ENCODE data around the gene NSDHL. TPM values are rescaled to one million over a fixed set of nuclear protein-coding genes. Genes with fewer than 3 reads are reported as not detected.

NSDHL gene
- total and polyA plus RNA-seq, 4 donors: 12.8 to 33.4 (median 25.4) TPM

DNA sequence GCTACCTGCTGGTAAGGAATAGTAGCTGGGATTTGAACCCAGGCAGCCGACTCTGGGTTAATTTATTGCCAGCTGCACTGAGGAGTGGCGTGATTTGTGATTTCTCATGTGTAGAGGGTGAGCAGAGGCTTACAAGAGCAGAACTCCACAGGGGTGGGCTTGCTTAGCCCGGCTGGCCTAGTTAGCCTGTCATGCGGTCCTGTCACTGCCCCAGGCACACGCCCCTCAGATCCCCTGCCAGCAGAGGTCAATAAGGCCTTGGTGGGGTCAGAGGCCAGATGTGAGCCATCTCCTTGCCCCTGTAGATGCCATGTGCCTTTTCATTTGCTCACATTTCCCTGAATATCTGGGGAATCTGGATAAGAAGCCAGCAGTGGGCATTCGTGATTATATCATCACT, 13.4 kb downstream of the NSDHL start:
- no peak overlapping the region for H3K27ac ChIP-seq (ENCODE audit: low read depth in 1 of 2, low read length in 1 of 2)
- H3K9ac ChIP-seq (ENCODE audit: insufficient read depth in 1 of 2, low read length in 2 of 2): no peak overlapping the region
- no peak overlapping the region for H3K4me3 ChIP-seq
- H3K36me3 ChIP-seq (ENCODE audit: control insufficient read depth in 4 of 4, insufficient read depth in 4 of 4, low read length in 4 of 4): peaks cover 0 to 4% (median under 1%) of the 10 kb centered on the region in 4 donors
- WGBS, 2 donors: 77 to 95% methylated on average over 4 to 6 of the region's 6 CpGs
- DNase-seq (no peak), ATAC-seq (ENCODE audit: insufficient read depth, low FRiP score) (no peak)
- TF ChIP-seq, protein P1, sequence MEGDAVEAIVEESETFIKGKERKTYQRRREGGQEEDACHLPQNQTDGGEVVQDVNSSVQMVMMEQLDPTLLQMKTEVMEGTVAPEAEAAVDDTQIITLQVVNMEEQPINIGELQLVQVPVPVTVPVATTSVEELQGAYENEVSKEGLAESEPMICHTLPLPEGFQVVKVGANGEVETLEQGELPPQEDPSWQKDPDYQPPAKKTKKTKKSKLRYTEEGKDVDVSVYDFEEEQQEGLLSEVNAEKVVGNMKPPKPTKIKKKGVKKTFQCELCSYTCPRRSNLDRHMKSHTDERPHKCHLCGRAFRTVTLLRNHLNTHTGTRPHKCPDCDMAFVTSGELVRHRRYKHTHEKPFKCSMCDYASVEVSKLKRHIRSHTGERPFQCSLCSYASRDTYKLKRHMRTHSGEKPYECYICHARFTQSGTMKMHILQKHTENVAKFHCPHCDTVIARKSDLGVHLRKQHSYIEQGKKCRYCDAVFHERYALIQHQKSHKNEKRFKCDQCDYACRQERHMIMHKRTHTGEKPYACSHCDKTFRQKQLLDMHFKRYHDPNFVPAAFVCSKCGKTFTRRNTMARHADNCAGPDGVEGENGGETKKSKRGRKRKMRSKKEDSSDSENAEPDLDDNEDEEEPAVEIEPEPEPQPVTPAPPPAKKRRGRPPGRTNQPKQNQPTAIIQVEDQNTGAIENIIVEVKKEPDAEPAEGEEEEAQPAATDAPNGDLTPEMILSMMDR (IDR thresholded peaks at IDR 0.05; ENCODE audit: control extremely low read depth, extremely low read depth): no peak
- H3K27me3 ChIP-seq (ENCODE audit: control insufficient read depth in 3 of 3, insufficient read depth in 3 of 3, low read length in 2 of 3): no peaks in the 10 kb centered on the region
- H3K9me3 ChIP-seq (ENCODE audit: control insufficient read depth in 4 of 4, insufficient read depth in 3 of 4, low read length in 3 of 4): peaks cover 0 to 12% (median 0%) of the 10 kb centered on the region in 4 donors
- H3K4me1 ChIP-seq (ENCODE audit: control insufficient read depth in 5 of 5, insufficient read depth in 5 of 5, low read length in 5 of 5): peaks cover 0 to 10% (median 0%) of the 10 kb centered on the region in 5 donors

DNA sequence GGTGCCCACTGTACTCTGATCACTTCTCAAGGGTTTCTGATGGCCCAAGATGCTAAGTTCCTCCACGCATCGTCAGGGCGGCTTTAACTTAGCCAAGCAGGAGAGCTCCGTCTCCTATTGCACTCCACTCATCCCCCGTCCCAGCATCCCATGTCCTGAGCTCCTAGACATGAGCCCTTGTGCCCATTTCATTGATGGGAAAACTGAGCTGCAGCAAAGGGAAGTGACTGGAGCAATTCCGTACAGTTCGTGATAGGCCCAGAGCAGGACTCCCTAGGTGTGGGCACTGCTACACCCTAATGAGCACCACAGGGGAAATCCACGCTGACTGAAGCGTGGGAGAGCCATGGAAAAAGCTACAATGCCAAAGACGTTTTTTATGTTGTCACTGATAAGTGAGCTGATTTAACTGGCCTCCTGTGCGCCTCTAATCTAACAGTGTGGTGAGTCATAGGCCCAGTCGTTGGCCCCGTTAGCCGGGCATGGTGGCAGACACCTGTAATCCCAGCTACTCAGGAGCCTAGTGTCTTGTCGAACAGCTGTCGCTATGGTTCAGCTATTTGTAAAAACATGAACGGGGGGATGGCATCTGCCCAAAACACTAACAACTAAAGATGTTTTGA, 14.9 kb downstream of the NSDHL start:
- H3K27me3 ChIP-seq (ENCODE audit: control insufficient read depth in 3 of 3, insufficient read depth in 3 of 3, low read length in 2 of 3): no peaks in the 10 kb centered on the region
- peaks cover 0 to 6% (median 4%) of the 10 kb centered on the region in 4 donors for H3K36me3 ChIP-seq (ENCODE audit: control insufficient read depth in 4 of 4, insufficient read depth in 4 of 4, low read length in 4 of 4)
- peaks cover 0 to 10% (median 0%) of the 10 kb centered on the region in 5 donors for H3K4me1 ChIP-seq (ENCODE audit: control insufficient read depth in 5 of 5, insufficient read depth in 5 of 5, low read length in 5 of 5)
- no peak overlapping the region for H3K4me3 ChIP-seq
- no peak for ATAC-seq (ENCODE audit: insufficient read depth, low FRiP score)
- peaks cover 0 to 12% (median 0%) of the 10 kb centered on the region in 4 donors for H3K9me3 ChIP-seq (ENCODE audit: control insufficient read depth in 4 of 4, insufficient read depth in 3 of 4, low read length in 3 of 4)
- WGBS, 2 donors: 90 to 97% methylated on average over 17 of the region's 17 CpGs
- H3K9ac ChIP-seq (ENCODE audit: insufficient read depth in 1 of 2, low read length in 2 of 2): no peak overlapping the region
- no peak overlapping the region for H3K27ac ChIP-seq (ENCODE audit: low read depth in 1 of 2, low read length in 1 of 2)
- no peak for DNase-seq
- TF ChIP-seq, protein P1 (IDR thresholded peaks at IDR 0.05; ENCODE audit: control extremely low read depth, extremely low read depth): no peak

DNA sequence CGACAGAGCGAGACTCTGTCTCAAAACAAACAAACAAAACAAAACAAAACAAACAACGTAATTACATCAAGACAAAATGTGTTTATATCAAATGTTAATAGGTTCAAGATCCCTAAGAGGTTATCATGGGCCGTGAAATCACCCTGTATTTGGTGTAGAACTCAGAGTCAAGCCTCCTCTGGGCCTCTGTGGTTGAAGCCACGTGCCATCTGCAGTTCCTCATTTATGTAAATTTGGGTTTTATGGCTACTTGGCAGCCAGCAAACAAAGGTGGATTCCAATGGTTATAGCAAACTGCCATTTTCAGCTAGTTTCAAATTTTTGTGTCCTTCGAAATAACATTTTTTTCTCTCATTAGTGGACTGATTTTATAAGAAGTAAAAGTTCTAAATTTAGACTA, 16.4 kb downstream of the NSDHL start:
- 71 to 73% methylated on average over 6 of the region's 6 CpGs for WGBS, 2 donors
- no peak for ATAC-seq (ENCODE audit: insufficient read depth, low FRiP score)
- Histone ChIP-seq H3K4me3 (no peak overlapping the region), H3K36me3 (ENCODE audit: control insufficient read depth in 4 of 4, insufficient read depth in 4 of 4, low read length in 4 of 4) (peaks cover 0 to 10% (median 6%) of the 10 kb centered on the region in 4 donors), H3K27me3 (ENCODE audit: control insufficient read depth in 3 of 3, insufficient read depth in 3 of 3, low read length in 2 of 3) (no peaks in the 10 kb centered on the region), H3K9ac (ENCODE audit: insufficient read depth in 1 of 2, low read length in 2 of 2) (no peak overlapping the region), H3K4me1 (ENCODE audit: control insufficient read depth in 5 of 5, insufficient read depth in 5 of 5, low read length in 5 of 5) (peaks cover 0 to 7% (median 0%) of the 10 kb centered on the region in 5 donors), H3K9me3 (ENCODE audit: control insufficient read depth in 4 of 4, insufficient read depth in 3 of 4, low read length in 3 of 4) (peaks cover 0 to 15% (median 0%) of the 10 kb centered on the region in 4 donors), H3K27ac (ENCODE audit: low read depth in 1 of 2, low read length in 1 of 2) (no peak overlapping the region)
- TF ChIP-seq, protein P1 (IDR thresholded peaks at IDR 0.05; ENCODE audit: control extremely low read depth, extremely low read depth): no peak
- no peak for DNase-seq

Measured in lung (tissue), 12 donors.